Thyroid gland (tissue), 4 donors: ENCODE measurements around the gene PAX3.

Source experiments
- CTCF ChIP-seq, 6 experiments: fragments of 200-600 bp in 3 of 6; fragments of 450-650 bp in 3 of 6; sonication (generic) in 3 of 6; IDR thresholded peaks; one replicate each; pipeline ENCODE4 v1.5.1; 2016 to 2019; ENCODE audit warnings: antibody characterized with exemption in 6 of 6, mild to moderate bottlenecking in 2 of 6, inconsistent platforms in 1 of 6, moderate library complexity in 1 of 6
- POLR2A ChIP-seq, 2 donors: fragments of 450-650 bp; IDR thresholded peaks; one replicate each; pipeline ENCODE4 v1.6.1; 2017; ENCODE audit warnings: antibody characterized with exemption in 2 of 2, mild to moderate bottlenecking in 2 of 2, moderate library complexity in 1 of 2

GRCh38 chr2:222300726-222301052 lies 1.9 kb upstream of the PAX3 start:
- TF ChIP-seq CTCF (IDR thresholded peaks at IDR 0.05) (no peak), POLR2A (IDR thresholded peaks at IDR 0.05) (no peak)
